ENCODE results near the gene XXYLT1.

Gene XXYLT1

GRCh38 chr3:195270817-195271409, at the start of gene XXYLT1:
Gene XXYLT1, minus strand, starts transcription at chr3:195271159. Its CDS starts 101 bp downstream, at chr3:195271058.
- Histone ChIP-seq H3K9ac (ENCODE audit: low read length) (peak within 1 kb of the TSS; percentile 83), H3K9me2 (ENCODE audit: low read depth, low read length) (no peaks in the 10 kb centered on the region), H2AFZ (ENCODE audit: low read length) (peak within 1 kb of the TSS; percentile 64; the same call in 1 of the 2 replicates), H4K20me1 (ENCODE audit: insufficient read depth, low read length) (no peaks in the 10 kb centered on the region), H3K27ac (ENCODE audit: low read depth, low read length, poor library complexity, severe bottlenecking) (peak within 1 kb of the TSS; percentile 82), H3K4me2 (ENCODE audit: low read length) (peak within 1 kb of the TSS; percentile 97), H3K36me3 (ENCODE audit: insufficient read depth, low read length) (peaks cover 10% of the 10 kb centered on the region; the same call in 1 of the 2 replicates), H3K27me3 (ENCODE audit: insufficient read depth, low read length) (no peaks in the 10 kb centered on the region), H3K9me3 (ENCODE audit: low read length) (no peaks in the 10 kb centered on the region), H3K4me1 (ENCODE audit: insufficient read depth, low read length, severe bottlenecking) (peaks cover 22% of the 10 kb centered on the region), H3K79me2 (ENCODE audit: insufficient read depth, low read length) (no peaks in the 10 kb centered on the region), H3F3A (ENCODE audit: insufficient read depth, low read length) (0 out of 2 replicates have a peak, but pooled peaks cover 3% of the 10 kb centered on the region), H3K4me3 (ENCODE audit: low read depth, low read length, poor library complexity, severe bottlenecking) (peak within 1 kb of the TSS; percentile 74)
- TF ChIP-seq CTCF (IDR thresholded peaks at IDR 0.05; ENCODE audit: low read length), result peak; percentile 66
- no peak for TF ChIP-seq EZH2 (IDR thresholded peaks at IDR 0.05; ENCODE audit: borderline replicate concordance, low read length)

GRCh38 chr3:195319060-195319459, 48.1 kb upstream of the XXYLT1 start:
- Histone ChIP-seq H3K27ac (ENCODE audit: low read depth, low read length, poor library complexity, severe bottlenecking) (no peak overlapping the region), H3K4me3 (ENCODE audit: low read depth, low read length, poor library complexity, severe bottlenecking) (no peak overlapping the region), H3F3A (ENCODE audit: insufficient read depth, low read length) (no peaks in the 10 kb centered on the region; the same call in 1 of the 2 replicates), H3K9me3 (ENCODE audit: low read length) (peaks cover 21% of the 10 kb centered on the region), H4K20me1 (ENCODE audit: insufficient read depth, low read length) (no peaks in the 10 kb centered on the region), H3K9ac (ENCODE audit: low read length) (no peak overlapping the region), H3K79me2 (ENCODE audit: insufficient read depth, low read length) (no peaks in the 10 kb centered on the region), H2AFZ (ENCODE audit: low read length) (no peak overlapping the region), H3K4me1 (ENCODE audit: insufficient read depth, low read length, severe bottlenecking) (no peaks in the 10 kb centered on the region), H3K36me3 (ENCODE audit: insufficient read depth, low read length) (peaks cover 61% of the 10 kb centered on the region), H3K9me2 (ENCODE audit: low read depth, low read length) (no peaks in the 10 kb centered on the region), H3K4me2 (ENCODE audit: low read length) (no peak overlapping the region), H3K27me3 (ENCODE audit: insufficient read depth, low read length) (no peaks in the 10 kb centered on the region)
- TF ChIP-seq CTCF (IDR thresholded peaks at IDR 0.05; ENCODE audit: low read length), result no peak
- no peak for TF ChIP-seq EZH2 (IDR thresholded peaks at IDR 0.05; ENCODE audit: borderline replicate concordance, low read length)

GRCh38 chr3:195312714-195313113, 41.8 kb upstream of the XXYLT1 start:
- no peaks in the 10 kb centered on the region for H3K9me2 ChIP-seq (ENCODE audit: low read depth, low read length)
- no peak overlapping the region for H2AFZ ChIP-seq (ENCODE audit: low read length)
- H3K79me2 ChIP-seq (ENCODE audit: insufficient read depth, low read length), result no peaks in the 10 kb centered on the region
- H3K9ac ChIP-seq (ENCODE audit: low read length), result no peak overlapping the region
- H4K20me1 ChIP-seq (ENCODE audit: insufficient read depth, low read length), result no peaks in the 10 kb centered on the region
- H3K27me3 ChIP-seq (ENCODE audit: insufficient read depth, low read length), result no peaks in the 10 kb centered on the region
- TF ChIP-seq EZH2 (IDR thresholded peaks at IDR 0.05; ENCODE audit: borderline replicate concordance, low read length) (no peak), CTCF (IDR thresholded peaks at IDR 0.05; ENCODE audit: low read length) (no peak)
- no peak overlapping the region for H3K27ac ChIP-seq (ENCODE audit: low read depth, low read length, poor library complexity, severe bottlenecking)
- no peak overlapping the region for H3K4me3 ChIP-seq (ENCODE audit: low read depth, low read length, poor library complexity, severe bottlenecking)
- no peaks in the 10 kb centered on the region for H3F3A ChIP-seq (ENCODE audit: insufficient read depth, low read length)
- no peak overlapping the region for H3K4me2 ChIP-seq (ENCODE audit: low read length)
- H3K36me3 ChIP-seq (ENCODE audit: insufficient read depth, low read length), result peaks cover 21% of the 10 kb centered on the region
- H3K4me1 ChIP-seq (ENCODE audit: insufficient read depth, low read length, severe bottlenecking), result no peaks in the 10 kb centered on the region
- H3K9me3 ChIP-seq (ENCODE audit: low read length), result no peaks in the 10 kb centered on the region
